GM12864 (cell line): ENCODE data around the gene SEPTIN5.

Experiments used
- DNase-seq: peaks from one replicate; pipeline ENCODE4 v3.0.0-alpha.2; 2011; ENCODE audit warnings: low read depth
- H3K4me3 ChIP-seq: 2 replicates; pipeline ENCODE4 v1.5.1; 2011; ENCODE audit warnings: mild to moderate bottlenecking, low read depth, low read length, control low read depth
- CTCF ChIP-seq: IDR thresholded peaks from 2 replicates; pipeline ENCODE4 v1.5.1; 2011; ENCODE audit warnings: low read depth, mild to moderate bottlenecking, moderate library complexity, low read length, control low read depth, inconsistent platforms; ENCODE audit errors: missing control alignments

Gene SEPTIN5

DNA sequence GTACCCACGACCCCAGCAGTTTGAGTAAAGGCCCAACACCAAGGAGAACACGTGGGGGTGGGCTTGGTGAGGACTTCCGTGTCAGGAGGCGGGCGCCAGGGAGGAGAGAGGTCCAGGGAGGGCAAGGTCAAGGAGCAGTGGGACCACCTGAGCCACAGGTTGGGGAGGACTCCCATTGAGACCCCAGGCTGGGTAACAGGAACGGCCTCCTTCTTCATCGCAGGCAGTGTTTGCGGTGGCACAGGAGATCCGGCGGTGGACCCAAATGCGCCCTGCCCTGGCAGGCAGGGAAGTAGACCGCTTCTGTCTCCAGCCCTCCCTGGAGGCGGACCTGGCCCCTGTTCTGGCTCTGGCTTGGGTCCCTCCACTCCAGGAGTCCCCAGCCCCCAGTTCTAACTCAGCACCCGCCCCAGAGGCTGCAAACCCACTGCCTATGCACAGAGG lies 40.4 kb downstream of the SEPTIN5 start:
- TF ChIP-seq CTCF = no peak
- no peak overlapping the region for H3K4me3 ChIP-seq
- no peak for DNase-seq

DNA sequence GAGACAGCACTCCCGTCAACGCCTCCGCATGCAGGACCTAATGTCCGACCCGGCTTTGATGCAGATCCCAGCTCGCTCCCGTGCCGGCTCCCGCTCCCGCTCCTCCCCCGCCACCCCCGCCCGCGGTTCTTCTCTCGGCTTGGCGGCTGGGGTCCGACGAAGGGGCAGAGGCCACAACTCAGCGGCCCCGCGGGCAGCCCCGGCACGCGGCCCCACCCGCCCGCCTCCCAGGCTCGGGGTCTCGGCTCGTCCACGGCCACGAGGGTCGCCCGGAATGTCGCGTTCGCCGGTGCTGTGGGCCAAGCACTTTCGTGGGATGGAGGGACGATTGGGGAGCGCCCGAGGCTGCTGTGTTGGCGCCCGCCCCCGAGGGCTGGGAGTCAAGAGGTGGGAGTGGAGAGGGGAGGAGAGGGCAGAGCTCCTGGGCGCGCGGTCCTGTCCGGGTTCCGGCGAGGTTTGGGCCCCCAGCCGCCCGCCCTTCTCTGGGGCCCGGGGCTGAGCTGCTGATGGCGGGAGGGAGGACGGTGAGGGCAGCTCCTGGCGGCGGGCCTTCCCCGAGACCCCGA lies 40.9 kb downstream of the SEPTIN5 start:
- TF ChIP-seq CTCF = no peak
- no peak overlapping the region for H3K4me3 ChIP-seq
- no peak for DNase-seq

DNA sequence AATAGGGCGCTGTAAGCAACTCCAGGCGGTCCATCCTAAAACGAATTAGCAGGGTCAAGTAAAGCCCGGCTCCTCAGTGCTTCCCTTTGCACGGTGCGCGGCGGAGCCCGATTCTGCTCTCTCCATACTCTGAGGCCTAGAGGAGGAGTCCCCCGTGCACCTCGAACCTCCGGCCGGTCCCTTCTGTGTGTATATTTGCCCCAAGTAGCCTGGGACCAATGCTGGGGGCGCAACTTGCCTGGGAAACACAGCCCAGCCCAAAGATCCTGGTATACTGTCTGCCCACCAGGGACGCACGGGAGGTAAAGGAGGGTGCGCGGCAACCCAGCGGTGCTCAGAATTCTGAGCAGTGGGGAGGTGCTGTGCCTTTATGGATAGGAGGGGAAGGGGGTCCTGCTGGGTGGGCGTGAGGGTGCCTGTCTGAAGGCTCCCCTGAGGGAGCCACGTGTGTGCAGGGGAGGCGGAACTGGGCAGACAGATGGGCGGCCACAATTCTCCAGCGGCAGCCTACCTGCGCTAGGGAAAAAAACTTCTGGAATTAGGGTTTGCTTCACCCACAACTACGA lies 41.5 kb downstream of the SEPTIN5 start:
- no peak for TF ChIP-seq CTCF
- H3K4me3 ChIP-seq = no peak overlapping the region
- no peak for DNase-seq

DNA sequence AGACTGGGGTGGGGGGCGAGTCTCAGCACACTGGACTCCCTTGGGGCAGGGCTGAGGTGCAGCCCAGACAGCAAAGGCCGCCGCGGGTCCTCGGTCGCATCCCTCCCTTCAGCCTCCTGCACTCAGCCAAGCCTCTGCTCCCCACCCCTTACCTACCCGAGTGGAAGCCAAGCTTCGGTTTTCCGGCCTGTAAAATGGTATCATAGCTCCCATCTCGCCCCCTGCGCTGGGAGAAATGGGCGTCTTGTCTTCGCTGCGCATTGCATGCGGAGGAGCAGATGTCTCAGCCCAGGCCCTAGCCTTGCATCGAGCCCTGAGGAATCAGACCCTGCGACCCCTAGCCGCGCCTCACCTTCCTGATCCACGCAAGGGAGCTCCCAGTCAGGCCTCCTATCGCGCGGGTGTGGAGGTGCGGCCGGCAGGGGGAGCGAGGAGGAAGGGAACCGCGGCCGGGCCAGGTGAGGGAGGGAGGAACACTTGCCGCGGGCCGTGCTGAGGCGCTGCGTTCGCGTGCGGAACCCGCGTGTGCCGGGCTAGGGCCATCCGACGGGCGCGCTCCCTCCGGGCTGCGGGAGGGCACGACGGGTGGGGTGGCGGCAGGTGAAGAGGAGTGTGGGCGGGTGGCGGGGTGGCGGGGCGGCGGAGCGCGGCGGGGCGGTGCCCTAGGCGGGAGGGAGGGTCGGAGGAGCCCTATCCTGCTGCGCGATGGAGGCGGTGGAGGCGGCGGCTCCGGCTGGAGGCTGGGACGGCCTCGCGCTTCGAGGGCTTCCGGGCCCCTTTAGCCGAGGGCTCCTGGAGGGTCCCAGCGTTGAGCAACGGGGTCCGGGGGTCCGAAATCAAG lies 42.2 kb downstream of the SEPTIN5 start:
- no peak for DNase-seq
- no peak overlapping the region; the same call in 1 of the 2 replicates for H3K4me3 ChIP-seq
- TF ChIP-seq CTCF = peak; percentile 56

GRCh38 chr22:19757140-19757984 lies 43.1 kb downstream of the SEPTIN5 start:
- no peak overlapping the region; the same call in 1 of the 2 replicates for H3K4me3 ChIP-seq
- no peak for DNase-seq
- TF ChIP-seq CTCF = no peak

DNA sequence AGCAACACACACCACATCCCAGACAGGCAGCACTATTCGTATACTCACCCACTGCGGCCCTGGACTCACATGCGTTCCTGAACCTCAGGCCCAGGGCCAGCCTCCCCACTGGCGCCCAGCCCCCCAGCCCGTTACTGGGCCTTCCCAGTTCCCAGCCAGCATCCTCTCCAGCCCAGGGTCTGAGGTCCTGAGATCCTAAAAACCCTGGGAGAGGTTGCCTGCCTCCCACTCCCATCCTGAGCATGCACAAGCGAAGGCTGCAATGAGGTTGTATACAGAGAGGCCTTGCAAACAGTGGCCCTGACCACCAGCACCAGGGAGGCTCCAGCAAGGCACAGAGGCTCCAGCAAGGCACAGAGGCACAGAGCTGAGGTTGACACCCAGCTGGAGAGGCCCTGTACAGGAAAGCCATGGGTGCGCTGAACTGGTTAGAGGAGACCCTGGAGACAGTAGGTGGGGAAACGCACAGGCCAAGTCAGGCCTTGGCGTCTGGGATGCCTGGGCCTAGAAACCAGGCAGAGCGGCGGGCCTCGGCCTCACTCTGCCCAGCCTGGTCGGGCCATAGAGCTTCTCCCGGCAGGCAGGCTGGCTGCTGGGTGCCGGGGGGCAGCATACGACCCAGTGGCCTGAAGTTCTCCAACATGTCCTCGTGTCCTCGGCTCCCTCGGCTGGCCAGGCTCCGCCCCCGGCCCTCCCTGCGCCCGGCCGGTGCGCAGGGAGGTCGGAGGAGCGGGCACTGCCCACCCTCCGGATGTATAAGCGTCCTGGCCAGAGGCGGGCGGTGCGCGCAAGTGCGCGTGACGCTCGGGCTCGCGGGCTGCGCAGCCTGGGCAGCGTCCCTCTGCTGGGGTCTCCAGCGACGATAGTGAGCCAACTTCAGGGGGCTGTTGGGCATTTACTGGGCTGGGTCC lies 43.9 kb downstream of the SEPTIN5 start:
- no peak for DNase-seq
- TF ChIP-seq CTCF = no peak
- H3K4me3 ChIP-seq = no peak overlapping the region
